Measurements from ENCODE around the gene NOL7. TPM values are rescaled to one million over a fixed set of nuclear protein-coding genes. Genes with fewer than 3 reads are reported as not detected.

NOL7 gene
- total RNA-seq = 100 to 1,000 TPM in 2 of 4 donors, 10 to 100 TPM in 2; 92.4 to 120 (median 98.5) TPM

- no peaks in the 10 kb centered on the region for H3K9me3 ChIP-seq
- WGBS, 2 donors (ENCODE audit: low coverage in 1 of 2) = 0 to 2% methylated on average over 6 to 15 of the region's 85 CpGs
- H3K27ac ChIP-seq = peak within 1 kb of the TSS; percentile 64 to 93 (median 88)
- peak within 1 kb of the TSS; percentile 87 to 93 for H3K4me3 ChIP-seq
- no peaks in the 10 kb centered on the region for H3K27me3 ChIP-seq
- H3K36me3 ChIP-seq = peaks cover 0 to 52% of the 10 kb centered on the region in 2 donors
- peaks cover 8 to 30% (median 8%) of the 10 kb centered on the region in 3 donors for H3K4me1 ChIP-seq
- TF ChIP-seq EP300 (IDR thresholded peaks at IDR 0.05) (no peak), POLR2AphosphoS5 (IDR thresholded peaks at IDR 0.05) (peak; percentile 97), POLR2A (IDR thresholded peaks at IDR 0.05) (peak; percentile 78 to 79), CTCF (IDR thresholded peaks at IDR 0.05) (peak; percentile 71 to 97 (median 94))
- peak; percentile 98 for ATAC-seq
Measured at GRCh38 chr6:13614926-13615791, at the start of gene NOL7. Gene NOL7 (plus strand): TSS chr6:13615335. CDS start chr6:13615359, 24 bp downstream.

DNA sequence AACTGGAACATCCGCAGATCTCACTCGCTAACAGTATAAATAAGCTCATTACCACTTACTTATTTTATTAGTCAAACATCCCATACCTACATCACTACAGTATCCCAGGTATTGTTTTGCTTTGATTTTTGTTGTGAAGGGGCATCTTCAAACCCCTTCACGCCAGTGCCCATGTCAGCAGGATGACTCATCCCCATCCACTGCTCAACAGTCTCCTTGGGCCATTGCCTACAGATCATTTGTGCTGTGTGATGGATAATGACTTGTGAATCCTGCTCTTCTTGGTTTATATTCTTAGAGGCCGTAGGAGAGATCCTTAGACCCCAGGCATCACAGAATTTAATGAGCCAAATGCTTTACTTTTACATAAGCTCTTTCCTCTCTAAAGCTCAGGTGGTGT is 49.2 kb upstream of the NOL7 start:
- Histone ChIP-seq H3K27me3 (peaks cover 26% of the 10 kb centered on the region), H3K4me3 (no peak overlapping the region), H3K27ac (no peak overlapping the region), H3K4me1 (no peaks in the 10 kb centered on the region), H3K36me3 (no peaks in the 10 kb centered on the region), H3K9me3 (no peaks in the 10 kb centered on the region)
- 94 to 95% methylated on average over 3 to 4 of the region's 4 CpGs for WGBS, 2 donors (ENCODE audit: low coverage in 1 of 2)
- TF ChIP-seq POLR2A (IDR thresholded peaks at IDR 0.05) = no peak
- TF ChIP-seq EP300 (IDR thresholded peaks at IDR 0.05) = no peak
- TF ChIP-seq POLR2AphosphoS5 (IDR thresholded peaks at IDR 0.05) = no peak
- no peak for TF ChIP-seq CTCF (IDR thresholded peaks at IDR 0.05)
- no peak for ATAC-seq

- no peak for ATAC-seq
- 45 to 98% methylated on average over 1 to 3 of the region's 3 CpGs for WGBS, 2 donors (ENCODE audit: low coverage in 1 of 2)
- no peaks in the 10 kb centered on the region for H3K4me1 ChIP-seq
- no peaks in the 10 kb centered on the region for H3K36me3 ChIP-seq
- no peak for TF ChIP-seq EP300 (IDR thresholded peaks at IDR 0.05)
- no peak for TF ChIP-seq CTCF (IDR thresholded peaks at IDR 0.05)
- TF ChIP-seq POLR2AphosphoS5 (IDR thresholded peaks at IDR 0.05) = no peak
- H3K9me3 ChIP-seq = no peaks in the 10 kb centered on the region
- H3K27ac ChIP-seq = no peak overlapping the region
- H3K27me3 ChIP-seq = peaks cover 26% of the 10 kb centered on the region
- no peak overlapping the region for H3K4me3 ChIP-seq
Measured at GRCh38 chr6:13566500-13566899, 48.6 kb upstream of the NOL7 start.

- Histone ChIP-seq H3K27ac (no peak overlapping the region), H3K9me3 (no peaks in the 10 kb centered on the region), H3K36me3 (no peaks in the 10 kb centered on the region), H3K27me3 (peaks cover 26% of the 10 kb centered on the region), H3K4me3 (no peak overlapping the region), H3K4me1 (peaks cover 0 to 8% (median 0%) of the 10 kb centered on the region in 3 donors)
- TF ChIP-seq EP300 (IDR thresholded peaks at IDR 0.05) (no peak), POLR2AphosphoS5 (IDR thresholded peaks at IDR 0.05) (no peak), POLR2A (IDR thresholded peaks at IDR 0.05) (no peak), CTCF (IDR thresholded peaks at IDR 0.05) (no peak)
- 78 to 89% methylated on average over 4 to 5 of the region's 5 CpGs for WGBS, 2 donors (ENCODE audit: low coverage in 1 of 2)
- no peak for ATAC-seq
Measured at GRCh38 chr6:13568970-13569369, 46.2 kb upstream of the NOL7 start.

DNA sequence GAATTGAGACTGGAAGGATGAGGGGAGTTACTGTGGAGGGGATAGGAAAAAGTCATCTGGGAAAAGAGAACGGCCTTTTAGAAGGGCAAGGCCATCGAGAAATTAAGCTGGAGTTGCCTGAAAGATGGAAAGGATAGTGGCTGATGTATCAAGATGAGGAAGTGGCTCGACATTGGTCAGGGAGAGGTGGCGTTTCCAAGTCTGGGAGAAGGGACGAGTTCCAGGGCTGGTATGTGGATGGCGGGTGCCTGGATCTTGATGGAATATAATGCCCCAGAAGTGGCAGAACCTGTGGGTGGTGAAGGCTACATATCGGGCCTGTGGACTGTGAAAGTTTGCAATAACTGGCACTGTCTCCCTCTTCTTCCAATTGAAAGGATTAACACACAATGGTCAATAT is 42.9 kb upstream of the NOL7 start:
- Histone ChIP-seq H3K4me3 (no peak overlapping the region), H3K36me3 (no peaks in the 10 kb centered on the region), H3K9me3 (no peaks in the 10 kb centered on the region), H3K27ac (no peak overlapping the region), H3K27me3 (no peaks in the 10 kb centered on the region), H3K4me1 (peaks cover 0 to 18% (median 0%) of the 10 kb centered on the region in 3 donors)
- no peak for ATAC-seq
- 82 to 87% methylated on average over 6 to 7 of the region's 7 CpGs for WGBS, 2 donors (ENCODE audit: low coverage in 1 of 2)
- TF ChIP-seq POLR2A (IDR thresholded peaks at IDR 0.05) = no peak
- TF ChIP-seq POLR2AphosphoS5 (IDR thresholded peaks at IDR 0.05) = no peak
- TF ChIP-seq EP300 (IDR thresholded peaks at IDR 0.05) = no peak
- no peak for TF ChIP-seq CTCF (IDR thresholded peaks at IDR 0.05)

Measured in gastroesophageal sphincter (tissue), 4 donors.